ENCODE results near the gene ADD1. TPM values are rescaled to one million over a fixed set of nuclear protein-coding genes. Genes with fewer than 3 reads are reported as not detected.

Gene ADD1
- total and polyA plus RNA-seq, 4 donors = 127 to 400 (median 268) TPM

GRCh38 chr4:2933566-2934076, 90.0 kb downstream of the ADD1 start:
- H3K27me3 ChIP-seq (ENCODE audit: control insufficient read depth in 3 of 3, insufficient read depth in 3 of 3, low read length in 2 of 3) = no peaks in the 10 kb centered on the region
- H3K9me3 ChIP-seq (ENCODE audit: control insufficient read depth in 4 of 4, insufficient read depth in 3 of 4, low read length in 3 of 4) = no peaks in the 10 kb centered on the region
- peaks cover 0 to 52% (median 34%) of the 10 kb centered on the region in 5 donors for H3K4me1 ChIP-seq (ENCODE audit: control insufficient read depth in 5 of 5, insufficient read depth in 5 of 5, low read length in 5 of 5)
- peak overlapping the region in 1 of 2 donors; percentile 19 for H3K9ac ChIP-seq (ENCODE audit: insufficient read depth in 1 of 2, low read length in 2 of 2)
- DNase-seq = peak in 1 of 3 donors; percentile 19
- WGBS, 2 donors = 17 to 27% methylated on average over 30 to 31 of the region's 31 CpGs
- peak overlapping the region in 1 of 2 donors; percentile 91 for H3K27ac ChIP-seq (ENCODE audit: low read depth in 1 of 2, low read length in 1 of 2)
- no peak for TF ChIP-seq CTCF (IDR thresholded peaks at IDR 0.05; ENCODE audit: control extremely low read depth, extremely low read depth)
- no peak for ATAC-seq (ENCODE audit: insufficient read depth, low FRiP score)
- H3K4me3 ChIP-seq = peak overlapping the region; percentile 2
- peaks cover 4 to 33% (median 13%) of the 10 kb centered on the region in 4 donors for H3K36me3 ChIP-seq (ENCODE audit: control insufficient read depth in 4 of 4, insufficient read depth in 4 of 4, low read length in 4 of 4)

- H3K9me3 ChIP-seq (ENCODE audit: control insufficient read depth in 4 of 4, insufficient read depth in 3 of 4, low read length in 3 of 4) = no peaks in the 10 kb centered on the region
- peak overlapping the region in 1 of 2 donors; percentile 91 for H3K27ac ChIP-seq (ENCODE audit: low read depth in 1 of 2, low read length in 1 of 2)
- ATAC-seq (ENCODE audit: insufficient read depth, low FRiP score) (no peak), DNase-seq (peak in 2 of 3 donors; percentile 31 to 40)
- peaks cover 0 to 47% (median 34%) of the 10 kb centered on the region in 5 donors for H3K4me1 ChIP-seq (ENCODE audit: control insufficient read depth in 5 of 5, insufficient read depth in 5 of 5, low read length in 5 of 5)
- 2% methylated on average over 38 to 91 of the region's 93 CpGs for WGBS, 2 donors
- H3K36me3 ChIP-seq (ENCODE audit: control insufficient read depth in 4 of 4, insufficient read depth in 4 of 4, low read length in 4 of 4) = peaks cover 0 to 33% (median 18%) of the 10 kb centered on the region in 4 donors
- peak overlapping the region; percentile 28 for H3K4me3 ChIP-seq
- TF ChIP-seq CTCF (IDR thresholded peaks at IDR 0.05; ENCODE audit: control extremely low read depth, extremely low read depth) = no peak
- no peak overlapping the region for H3K9ac ChIP-seq (ENCODE audit: insufficient read depth in 1 of 2, low read length in 2 of 2)
- H3K27me3 ChIP-seq (ENCODE audit: control insufficient read depth in 3 of 3, insufficient read depth in 3 of 3, low read length in 2 of 3) = no peaks in the 10 kb centered on the region
Measured at GRCh38 chr4:2934077-2934812, 90.6 kb downstream of the ADD1 start.

DNA sequence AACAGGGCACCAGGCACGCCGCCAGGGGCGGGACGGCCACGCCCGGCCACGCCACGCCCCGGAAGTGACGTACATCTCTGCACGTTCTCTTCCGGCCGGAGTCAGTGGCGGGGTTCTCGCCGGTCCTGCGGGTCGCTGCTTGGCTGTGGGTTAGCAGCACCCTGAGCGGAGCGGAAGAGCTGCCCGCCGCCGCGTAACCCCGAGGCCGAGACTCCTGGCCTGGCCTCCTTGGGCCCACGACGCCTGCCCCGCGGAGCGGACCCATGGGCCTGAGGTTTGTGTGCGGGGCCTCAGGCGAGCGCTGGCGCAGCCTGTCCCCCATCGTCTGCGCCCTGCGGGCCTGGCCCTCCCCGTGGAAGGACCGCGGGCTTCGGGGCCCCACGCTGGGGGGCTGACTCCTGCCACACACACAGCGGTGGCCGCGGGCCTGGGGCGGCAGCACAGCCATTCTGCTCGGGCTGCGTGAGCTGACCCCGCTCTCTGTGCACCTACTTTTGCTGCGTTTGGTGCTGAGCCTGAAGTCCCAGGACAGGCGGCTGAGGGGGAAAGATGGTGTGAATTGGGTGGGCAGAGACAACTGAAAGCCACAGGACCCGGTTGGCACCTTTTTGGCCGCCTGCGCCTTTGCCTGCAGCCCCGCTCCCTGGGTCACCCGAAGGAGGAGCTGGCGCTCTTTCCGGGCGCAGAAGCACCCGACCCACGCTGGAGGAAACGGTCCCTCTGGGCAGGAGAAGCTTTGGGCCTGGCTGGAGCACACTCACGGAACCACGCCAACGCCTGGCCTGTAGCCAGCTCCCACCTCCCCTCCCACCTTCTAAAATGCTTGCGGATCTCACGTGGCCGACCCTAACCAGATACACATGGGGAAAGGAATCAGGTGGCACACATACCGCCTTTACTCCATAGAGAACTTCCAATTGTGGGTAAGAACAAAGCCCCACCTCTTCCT, 91.4 kb downstream of the ADD1 start:
- H3K36me3 ChIP-seq (ENCODE audit: control insufficient read depth in 4 of 4, insufficient read depth in 4 of 4, low read length in 4 of 4) = peaks cover 0 to 35% (median 20%) of the 10 kb centered on the region in 4 donors
- DNase-seq (peak; percentile 91 to 96 (median 96)), ATAC-seq (ENCODE audit: insufficient read depth, low FRiP score) (peak; percentile 73)
- peak overlapping the region; percentile 60 to 72 for H3K9ac ChIP-seq (ENCODE audit: insufficient read depth in 1 of 2, low read length in 2 of 2)
- TF ChIP-seq CTCF (IDR thresholded peaks at IDR 0.05; ENCODE audit: control extremely low read depth, extremely low read depth) = no peak
- no peaks in the 10 kb centered on the region for H3K9me3 ChIP-seq (ENCODE audit: control insufficient read depth in 4 of 4, insufficient read depth in 3 of 4, low read length in 3 of 4)
- peak overlapping the region; percentile 88 for H3K4me3 ChIP-seq
- H3K4me1 ChIP-seq (ENCODE audit: control insufficient read depth in 5 of 5, insufficient read depth in 5 of 5, low read length in 5 of 5) = peaks cover 0 to 43% (median 34%) of the 10 kb centered on the region in 5 donors
- no peaks in the 10 kb centered on the region for H3K27me3 ChIP-seq (ENCODE audit: control insufficient read depth in 3 of 3, insufficient read depth in 3 of 3, low read length in 2 of 3)
- peak overlapping the region; percentile 83 to 96 for H3K27ac ChIP-seq (ENCODE audit: low read depth in 1 of 2, low read length in 1 of 2)
- WGBS, 2 donors = 0% methylated on average over 67 to 70 of the region's 70 CpGs
